Mesothelial cell of epicardium (in vitro differentiated cells): ENCODE measurements around the gene SLC43A3. TPM values are rescaled to one million over a fixed set of nuclear protein-coding genes. Genes with fewer than 3 reads are reported as not detected.

Experiments
- DNase-seq, 2 experiments: peaks; one replicate each; pipeline ENCODE4 v3.0.0; 2021; ENCODE audit warnings: low spot score in 2 of 2; ENCODE audit not compliant: unreplicated experiment in 2 of 2
- H3K27ac Mint-ChIP-seq: 2 replicates; pipeline ENCODE4 v1.8.0; 2021; ENCODE audit warnings: mixed read lengths
- H3K27me3 Mint-ChIP-seq: 2 replicates; pipeline ENCODE4 v1.8.0; 2021; ENCODE audit warnings: low read depth, mixed read lengths
- H3K36me3 Mint-ChIP-seq: 2 replicates; pipeline ENCODE4 v1.8.0; 2021; ENCODE audit warnings: mixed read lengths
- H3K4me1 Mint-ChIP-seq: 2 replicates; pipeline ENCODE4 v1.8.0; 2021; ENCODE audit warnings: mixed read lengths
- H3K4me3 Mint-ChIP-seq: 2 replicates; pipeline ENCODE4 v1.8.0; 2021; ENCODE audit warnings: mild to moderate bottlenecking, moderate library complexity, mixed read lengths
- H3K9me3 Mint-ChIP-seq: 2 replicates; pipeline ENCODE4 v1.8.0; 2021; ENCODE audit warnings: mixed read lengths
- CTCF ChIP-seq: fragments of 200-600 bp; sonication (generic); IDR thresholded peaks from one replicate; pipeline ENCODE4 v1.5.0; 2021; ENCODE audit warnings: antibody characterized with exemption; ENCODE audit not compliant: unreplicated experiment
- total RNA-seq: library from RNA; stranded (reverse); gene quantifications from 3 replicates; pipeline ENCODE4 v1.2.1, GENCODE V29; 2021

SLC43A3 gene
- total RNA-seq, 1 donor from 2014 or later: 11.8 TPM

DNA sequence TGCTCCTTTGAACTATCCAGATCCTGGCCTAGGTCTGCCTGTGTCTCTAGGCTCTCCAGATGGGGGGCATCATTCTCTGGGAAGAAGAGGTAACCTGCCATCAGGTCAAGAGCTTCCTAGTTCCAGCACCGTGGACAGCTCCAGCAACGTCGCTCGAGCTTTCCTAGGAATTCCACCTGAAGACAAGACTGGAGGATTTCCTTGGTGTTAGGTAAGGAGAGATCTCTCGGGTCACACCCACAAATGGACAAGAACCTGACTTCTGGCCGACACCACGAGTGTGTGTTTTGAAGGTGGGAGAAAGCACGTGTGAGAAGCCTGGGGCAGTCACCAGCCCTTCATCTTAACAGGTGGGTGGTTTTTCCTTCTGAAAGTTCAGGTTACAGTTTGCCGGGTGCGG lies 47.2 kb downstream of the SLC43A3 start:
- DNase-seq: peak in 1 of 2 experiments; percentile 63
- no peak overlapping the region for H3K4me3 Mint-ChIP-seq
- H3K36me3 Mint-ChIP-seq: no peaks in the 10 kb centered on the region
- no peak for TF ChIP-seq CTCF
- H3K27ac Mint-ChIP-seq: no peak overlapping the region
- peaks cover 47% of the 10 kb centered on the region for H3K27me3 Mint-ChIP-seq
- H3K4me1 Mint-ChIP-seq: no peaks in the 10 kb centered on the region
- no peaks in the 10 kb centered on the region for H3K9me3 Mint-ChIP-seq

GRCh38 chr11:57378186-57378585 lies 48.7 kb downstream of the SLC43A3 start:
- no peak for DNase-seq
- peaks cover 42% of the 10 kb centered on the region for H3K27me3 Mint-ChIP-seq
- TF ChIP-seq CTCF: no peak

GRCh38 chr11:57377107-57377506 lies 49.8 kb downstream of the SLC43A3 start:
- no peak overlapping the region for H3K27ac Mint-ChIP-seq
- no peak for DNase-seq
- H3K4me3 Mint-ChIP-seq: no peak overlapping the region
- no peaks in the 10 kb centered on the region for H3K4me1 Mint-ChIP-seq
- peaks cover 5% of the 10 kb centered on the region for H3K9me3 Mint-ChIP-seq
- no peak for TF ChIP-seq CTCF
- peaks cover 38% of the 10 kb centered on the region for H3K27me3 Mint-ChIP-seq
- no peaks in the 10 kb centered on the region for H3K36me3 Mint-ChIP-seq

More at GRCh38 chr11:57378186-57378585, 48.7 kb downstream of the SLC43A3 start:
- Mint-ChIP-seq H3K36me3 (no peaks in the 10 kb centered on the region), H3K27ac (no peak overlapping the region), H3K4me3 (no peak overlapping the region), H3K9me3 (peaks cover 5% of the 10 kb centered on the region), H3K4me1 (no peaks in the 10 kb centered on the region)

DNA sequence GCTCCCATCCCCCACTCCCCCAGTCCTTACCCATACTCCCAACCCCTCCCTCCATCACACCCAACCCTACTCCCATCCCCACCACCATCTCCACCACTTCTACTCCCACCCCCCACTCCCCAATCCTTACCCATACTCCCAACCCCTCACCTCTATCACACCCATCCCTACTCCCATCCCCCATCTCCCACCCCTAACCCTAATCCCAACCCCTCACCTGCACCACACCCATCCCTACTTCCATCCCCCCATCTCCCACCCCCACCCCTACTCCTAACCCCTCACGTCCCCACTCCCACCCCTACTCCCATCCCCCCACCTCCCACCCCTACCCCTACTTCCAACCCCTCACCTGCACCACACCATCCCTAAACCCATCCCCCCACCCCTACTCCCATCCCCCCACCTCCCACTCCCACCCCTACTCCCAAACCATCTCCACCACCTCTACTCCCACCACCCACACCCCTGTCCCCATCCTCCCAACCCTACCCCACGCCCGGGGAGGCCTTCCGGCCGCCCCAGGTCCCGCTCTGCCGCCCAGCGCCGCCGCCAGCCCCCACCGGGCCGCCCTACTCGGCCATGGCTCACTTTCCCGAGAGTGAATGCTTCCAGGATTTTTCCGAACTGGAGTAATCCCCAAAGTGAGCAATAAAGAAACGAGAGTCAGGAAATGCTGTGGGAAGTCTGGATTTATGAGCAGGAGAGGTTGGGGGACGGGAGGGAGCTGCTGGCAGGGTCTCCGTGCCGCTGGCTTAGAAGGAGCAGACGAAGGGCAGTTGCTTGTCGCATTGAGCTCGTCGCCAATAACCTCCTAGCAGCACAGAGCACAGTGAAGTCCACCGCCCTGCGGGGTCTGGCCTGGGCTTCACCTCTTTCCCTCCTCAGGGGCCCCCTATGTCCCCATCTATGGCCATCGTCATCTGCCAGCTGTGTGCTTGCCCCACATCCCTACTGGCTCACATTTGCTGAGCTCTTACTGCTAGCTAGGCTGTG lies 50.5 kb downstream of the SLC43A3 start:
- peaks cover 5% of the 10 kb centered on the region for H3K9me3 Mint-ChIP-seq
- no peak overlapping the region for H3K4me3 Mint-ChIP-seq
- TF ChIP-seq CTCF: no peak
- no peak overlapping the region for H3K27ac Mint-ChIP-seq
- peaks cover 35% of the 10 kb centered on the region for H3K27me3 Mint-ChIP-seq
- no peak for DNase-seq
- no peaks in the 10 kb centered on the region for H3K4me1 Mint-ChIP-seq
- H3K36me3 Mint-ChIP-seq: no peaks in the 10 kb centered on the region

- DNase-seq: no peak
- H3K9me3 Mint-ChIP-seq: peaks cover 5% of the 10 kb centered on the region
- H3K4me3 Mint-ChIP-seq: no peak overlapping the region
- no peak overlapping the region for H3K27ac Mint-ChIP-seq
- H3K36me3 Mint-ChIP-seq: no peaks in the 10 kb centered on the region
- TF ChIP-seq CTCF: no peak
- H3K4me1 Mint-ChIP-seq: no peaks in the 10 kb centered on the region
- peaks cover 29% of the 10 kb centered on the region for H3K27me3 Mint-ChIP-seq
These were observed 51.4 kb downstream of the SLC43A3 start for GRCh38 chr11:57375490-57375889.
